HG03571 (cell line): Measurements from ENCODE around the gene MAST1.
"Not testable (repeated sequence)": the region's sequence is repeated elsewhere in the genome, so short reads cannot be mapped to it uniquely, and the experiment has no call there.

ENCODE experiments used
- ATAC-seq: cut with Tn5 transposase; IDR thresholded peaks from one replicate; pipeline ENCODE4 v1.9.1; 2021; ENCODE audit not compliant: unreplicated experiment

The MAST1 gene

GRCh38 chr19:12838886-12839756 is 806 bp downstream of the MAST1 start:
- no peak for ATAC-seq

- ATAC-seq, result no peak
Observed at GRCh38 chr19:12840091-12841079, 2.1 kb downstream of the MAST1 start.

GRCh38 chr19:12841094-12841493 is 2.8 kb downstream of the MAST1 start:
- ATAC-seq, result no peak

- no peak for ATAC-seq
Observed at GRCh38 chr19:12842511-12842910, 4.2 kb downstream of the MAST1 start.

GRCh38 chr19:12843328-12843727 is 5.0 kb downstream of the MAST1 start:
- no peak for ATAC-seq

GRCh38 chr19:12843999-12844732 is 5.9 kb downstream of the MAST1 start:
- no peak for ATAC-seq

- not testable (repeated sequence) for ATAC-seq
Observed at GRCh38 chr19:12846613-12847012, 8.3 kb downstream of the MAST1 start.

- ATAC-seq, result no peak
Observed at GRCh38 chr19:12847159-12848139, 9.1 kb downstream of the MAST1 start.

- ATAC-seq, result no peak
Observed at GRCh38 chr19:12856653-12857052, 18.3 kb downstream of the MAST1 start.

- ATAC-seq, result no peak
Observed at GRCh38 chr19:12858041-12858928, 20.0 kb downstream of the MAST1 start.

- no peak for ATAC-seq
Observed at GRCh38 chr19:12859546-12859945, 21.2 kb downstream of the MAST1 start.

GRCh38 chr19:12864143-12864542 is 25.8 kb downstream of the MAST1 start:
- no peak for ATAC-seq

- no peak for ATAC-seq
Observed at GRCh38 chr19:12864721-12865715, 26.7 kb downstream of the MAST1 start.

- no peak for ATAC-seq
Observed at GRCh38 chr19:12865746-12866415, 27.6 kb downstream of the MAST1 start.

- no peak for ATAC-seq
Observed at GRCh38 chr19:12866416-12867119, 28.3 kb downstream of the MAST1 start.
